Measurements from ENCODE around the gene SREBF2. TPM values are rescaled to one million over a fixed set of nuclear protein-coding genes. Genes with fewer than 3 reads are reported as not detected.
A peak's percentile ranks its signal among the peaks of the same experiment; 100 is the strongest.

Gene SREBF2
- total RNA-seq, 2 donors from 2014 or later, result 58.7 to 84.0 TPM

- intact Hi-C loops (cut with DNase I), result no loop called here
- ATAC-seq (peak; percentile 32 to 33), DNase-seq (peak; percentile 55)
Observed at GRCh38 chr22:41899992-41900651, 67.2 kb downstream of the SREBF2 start.

- intact Hi-C loops (cut with DNase I), result no loop called here
- no peak for ATAC-seq
- DNase-seq, result no peak
Observed at GRCh38 chr22:41900652-41901312, 67.9 kb downstream of the SREBF2 start.

DNA sequence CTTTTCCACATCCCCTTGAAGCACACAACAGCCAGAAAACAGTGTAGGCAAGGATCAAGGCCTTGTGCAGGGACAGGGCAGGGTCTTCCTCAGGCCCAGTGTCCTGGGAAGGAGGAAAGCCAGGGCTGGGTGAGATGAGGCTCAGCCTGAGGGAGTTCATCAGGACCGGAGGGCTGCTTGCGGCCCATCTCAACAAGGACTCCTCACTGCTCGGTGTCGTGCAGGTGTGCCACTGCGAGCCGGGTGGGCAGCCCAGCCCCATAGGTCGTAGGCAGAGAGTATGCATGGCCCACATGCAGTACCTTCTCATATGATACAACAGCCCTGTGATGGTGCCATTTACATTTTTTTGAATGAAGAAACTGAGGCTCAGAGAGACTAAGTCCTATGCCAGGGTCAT, 69.1 kb downstream of the SREBF2 start:
- intact Hi-C loops (cut with DNase I), result no loop called here
- no peak for ATAC-seq
- no peak for DNase-seq

GRCh38 chr22:41902932-41903421, 70.1 kb downstream of the SREBF2 start:
- intact Hi-C loops (cut with DNase I), result no loop called here
- DNase-seq, result peak; percentile 63

GRCh38 chr22:41904450-41905410, 71.8 kb downstream of the SREBF2 start:
- intact Hi-C loops (cut with DNase I), result no loop called here
- ATAC-seq, result no peak
- no peak for DNase-seq

More at GRCh38 chr22:41902932-41903421, 70.1 kb downstream of the SREBF2 start:
- ATAC-seq, result peak; percentile 12 to 37

DNA sequence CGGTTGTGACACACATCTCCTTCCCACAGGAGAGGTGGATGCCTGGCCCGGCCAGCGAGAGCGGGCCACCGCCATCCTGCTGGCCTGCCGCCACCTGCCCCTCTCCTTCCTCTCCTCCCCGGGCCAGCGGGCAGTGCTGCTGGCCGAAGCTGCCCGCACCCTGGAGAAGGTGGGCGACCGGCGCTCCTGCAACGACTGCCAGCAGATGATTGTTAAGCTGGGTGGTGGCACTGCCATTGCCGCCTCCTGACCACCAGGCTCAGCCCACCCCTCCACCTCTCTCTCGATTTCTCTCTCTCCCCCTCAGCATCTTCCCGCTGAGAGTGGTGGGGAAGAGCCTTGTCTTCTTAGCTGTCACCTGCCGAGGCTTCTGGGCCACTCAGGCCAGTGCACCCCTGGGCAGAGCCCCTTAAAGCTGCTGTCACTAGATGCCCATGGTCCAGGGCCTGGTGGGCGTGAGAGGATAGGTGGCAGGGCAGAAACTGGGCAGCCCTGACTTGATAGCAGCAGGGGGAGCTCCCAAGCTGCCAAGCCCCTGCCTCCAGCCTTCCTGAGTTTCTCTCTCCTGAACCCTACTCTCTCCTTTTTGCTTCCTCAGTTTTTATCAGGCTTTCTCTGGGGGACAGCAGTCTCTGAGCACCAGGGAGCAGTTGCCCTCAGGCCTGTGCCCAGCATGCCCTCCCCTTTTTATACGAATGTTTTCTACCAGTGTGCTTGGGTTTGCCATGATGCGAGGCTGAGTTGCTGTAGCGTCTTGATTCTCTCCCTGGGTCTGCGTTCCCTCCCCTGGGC, 72.7 kb downstream of the SREBF2 start:
- ATAC-seq, result no peak

GRCh38 chr22:41906822-41907221, 73.9 kb downstream of the SREBF2 start:
- intact Hi-C loops (cut with DNase I), result no loop called here
- ATAC-seq, result no peak
- no peak for DNase-seq

More for the DNA sequence above, 72.7 kb downstream of the SREBF2 start:
- no peak for DNase-seq
- intact Hi-C loops (cut with DNase I), result no loop called here

- DNase-seq (no peak), ATAC-seq (no peak)
- intact Hi-C loops (cut with DNase I), result no loop called here
Observed at GRCh38 chr22:41907436-41908401, 74.8 kb downstream of the SREBF2 start.

DNA sequence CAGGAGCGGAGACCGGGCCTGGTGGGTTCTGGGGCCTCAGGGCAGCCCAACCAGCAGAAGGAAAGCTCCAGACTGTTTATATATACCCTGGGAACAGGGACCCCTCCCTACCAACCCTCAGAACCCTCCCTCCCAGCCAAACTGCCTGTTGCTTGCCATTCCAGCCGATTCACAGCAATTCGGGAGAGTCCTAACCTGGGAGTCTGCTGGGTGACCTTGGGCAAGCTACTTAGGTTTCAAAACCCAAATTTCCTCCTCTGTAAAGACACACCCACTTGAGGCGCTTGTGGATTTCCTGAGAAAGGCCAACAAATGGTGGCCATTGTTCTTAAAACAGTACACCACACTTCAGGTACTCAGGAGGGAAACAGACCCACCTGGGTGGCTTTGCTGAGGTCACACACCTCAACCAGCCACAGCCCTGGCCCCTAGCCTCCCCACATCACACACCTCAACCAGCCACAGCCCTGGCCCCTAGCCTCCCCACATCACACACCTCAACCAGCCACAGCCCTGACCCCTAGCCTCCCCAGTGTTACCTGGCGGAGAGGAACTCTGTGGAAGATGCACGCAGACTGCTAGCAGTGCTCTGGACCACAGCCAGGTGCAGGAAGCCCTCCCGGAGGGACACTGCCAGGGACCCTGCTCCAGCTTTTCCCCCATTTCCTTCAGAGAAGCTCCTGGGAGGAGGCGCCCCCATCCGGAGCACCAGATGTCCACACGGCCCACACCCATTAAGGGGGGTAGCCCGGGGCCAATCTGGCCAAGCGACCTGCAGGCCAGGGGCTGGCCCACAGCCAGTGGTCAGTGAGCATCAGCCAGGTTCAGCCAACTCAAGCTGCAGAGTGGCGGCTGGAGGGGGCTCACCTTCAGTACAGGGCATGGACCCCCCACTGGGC, 75.8 kb downstream of the SREBF2 start:
- intact Hi-C loops (cut with DNase I), result no loop called here
- DNase-seq, result no peak
- ATAC-seq, result no peak

- intact Hi-C loops (cut with DNase I), result no loop called here
- DNase-seq (no peak), ATAC-seq (peak in 1 of 2 donors; percentile 1)
Observed at GRCh38 chr22:41909310-41910049, 76.6 kb downstream of the SREBF2 start.

- DNase-seq (peak; percentile 52), ATAC-seq (peak; percentile 41 to 73)
- intact Hi-C loops (cut with DNase I), result no loop called here
Observed at GRCh38 chr22:41910050-41911000, 77.4 kb downstream of the SREBF2 start.

DNA sequence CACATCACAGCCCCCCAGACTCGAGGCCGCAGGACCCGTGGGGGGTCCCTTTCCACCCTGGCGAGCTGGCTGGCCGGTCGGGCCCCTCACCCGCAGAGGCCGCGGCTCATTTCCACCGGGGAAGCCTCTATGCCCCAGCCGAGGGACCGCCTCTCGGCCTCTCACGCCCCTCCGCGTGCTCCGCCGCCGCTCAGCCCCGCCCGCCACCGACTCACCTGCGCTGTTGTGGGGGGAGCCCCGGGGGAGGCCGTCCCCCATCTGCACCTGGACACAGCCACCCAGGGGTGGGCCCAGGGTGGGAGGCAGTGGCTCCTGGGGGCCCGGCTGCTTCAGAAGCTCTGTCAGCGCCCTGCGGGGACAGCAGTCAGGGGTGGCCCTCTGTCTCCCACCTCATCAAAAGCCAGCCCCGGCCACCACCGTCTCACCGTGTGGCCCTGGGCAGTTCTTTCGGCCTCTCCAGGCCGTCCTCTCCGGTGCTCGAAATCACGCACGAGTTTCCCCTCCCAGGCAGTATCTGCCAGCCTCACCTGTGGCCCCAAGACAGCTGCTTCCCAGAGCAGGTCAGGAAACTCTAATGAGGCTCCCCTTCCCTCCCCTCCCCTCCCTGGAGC, 78.2 kb downstream of the SREBF2 start:
- ATAC-seq (no peak), DNase-seq (no peak)
- intact Hi-C loops (cut with DNase I), result no loop called here

DNA sequence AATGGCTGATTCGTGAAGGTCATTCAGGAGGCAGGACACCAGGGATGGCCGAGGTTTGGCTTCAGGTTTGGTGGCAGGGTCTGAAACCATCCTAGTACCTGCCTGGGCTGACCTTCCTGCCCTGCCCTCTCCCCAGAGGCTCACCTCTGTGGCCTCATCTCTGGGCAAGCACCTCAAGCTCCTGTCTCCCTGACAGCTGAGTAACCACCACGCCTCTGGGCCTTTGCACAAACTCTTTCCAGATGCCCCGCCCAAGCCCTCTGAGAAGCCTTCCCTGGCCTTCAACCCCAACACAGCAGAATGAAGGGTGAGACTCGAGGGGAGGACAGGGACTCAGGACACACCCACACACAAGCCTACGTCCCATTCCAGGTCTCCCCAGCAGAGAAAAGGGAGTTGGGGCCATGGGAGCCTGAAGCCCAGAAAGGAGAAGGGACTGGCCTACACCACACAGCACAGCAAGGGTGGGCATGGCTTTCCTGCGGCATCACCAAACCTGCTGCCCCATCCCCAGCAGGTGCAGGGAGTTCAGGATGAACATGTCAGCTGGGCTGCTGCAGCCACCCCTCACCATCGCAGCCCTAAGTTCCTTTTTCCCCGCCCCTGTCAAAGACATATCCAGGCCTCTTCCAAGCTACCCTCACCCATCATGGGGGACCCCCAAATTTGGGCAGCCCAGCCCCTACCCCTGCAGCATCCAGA, 79.6 kb downstream of the SREBF2 start:
- ATAC-seq (no peak), DNase-seq (no peak)
- intact Hi-C loops (cut with DNase I), result no loop called here
